Hepatocyte (in vitro differentiated cells): Measurements from ENCODE around the gene FRY.
"Not testable (repeated sequence)": the region's sequence is repeated elsewhere in the genome, so short reads cannot be mapped to it uniquely, and the experiment has no call there.

ENCODE experiments used
- CTCF ChIP-seq: fragments of 200-600 bp; sonication (generic); IDR thresholded peaks from 2 replicates; pipeline ENCODE4 v1.5.1; 2016; ENCODE audit warnings: antibody characterized with exemption, mild to moderate bottlenecking; ENCODE audit not compliant: poor library complexity
- EZH2 ChIP-seq: fragments of 200-600 bp; sonication (generic); IDR thresholded peaks from 2 replicates; pipeline ENCODE4 v1.6.1; 2016; ENCODE audit warnings: antibody characterized with exemption, mild to moderate bottlenecking, borderline replicate concordance
- EZH2phosphoT487 ChIP-seq: fragments of 200-600 bp; sonication (generic); IDR thresholded peaks from one replicate; pipeline ENCODE4 v1.6.1; 2018; ENCODE audit warnings: antibody characterized with exemption, mild to moderate bottlenecking, low read depth, moderate library complexity; ENCODE audit not compliant: unreplicated experiment, severe bottlenecking

- TF ChIP-seq CTCF, EZH2, EZH2phosphoT487: not testable (repeated sequence)
Measured at GRCh38 chr13:32057325-32057724, 25.8 kb downstream of the FRY start.
